Kidney (tissue), 14 donors: ENCODE measurements around the gene PTN. TPM values are rescaled to one million over a fixed set of nuclear protein-coding genes. Genes with fewer than 3 reads are reported as not detected.
"Not testable (repeated sequence)": the region's sequence is repeated elsewhere in the genome, so short reads cannot be mapped to it uniquely, and the experiment has no call there.

Source experiments
- DNase-seq, 5 donors: peaks; one replicate each; pipeline ENCODE4 v3.0.0-alpha.2; 2013 to 2020
- FAIRE-seq: peaks from 2 replicates; lab custom pipeline; 2012; peaks lifted over from hg19 to GRCh38; lab: Jason Lieb, UNC
- H3K27ac ChIP-seq, 2 donors: one replicate each; pipeline ENCODE4 v1.7.0; 2013; ENCODE audit warnings: low read depth in 2 of 2, low read length in 2 of 2, inconsistent platforms in 1 of 2
- H3K27me3 ChIP-seq: one replicate; pipeline ENCODE4 v1.7.1; 2013; ENCODE audit warnings: low read length, inconsistent platforms; ENCODE audit not compliant: control insufficient read depth, insufficient read depth
- H3K36me3 ChIP-seq, 3 donors: one replicate each; pipeline versions ENCODE4 v1.7.0 to v1.7.1; 2013; ENCODE audit warnings: low read length in 3 of 3, control low read depth in 1 of 3, inconsistent platforms in 1 of 3; ENCODE audit not compliant: insufficient read depth in 3 of 3, control insufficient read depth in 2 of 3
- H3K4me1 ChIP-seq, 3 donors: one replicate each; pipeline versions ENCODE4 v1.7.0 to v1.7.1; 2013; ENCODE audit warnings: low read length in 3 of 3, inconsistent platforms in 1 of 3, low read depth in 1 of 3; ENCODE audit not compliant: control insufficient read depth in 2 of 3, insufficient read depth in 2 of 3
- H3K4me3 ChIP-seq, 3 donors: one replicate each; pipeline versions ENCODE4 v1.7.0 to v1.8.1; 2013; ENCODE audit warnings: low read length in 3 of 3, control low read depth in 1 of 3, inconsistent platforms in 1 of 3
- H3K9ac ChIP-seq, 3 donors: one replicate each; pipeline versions ENCODE4 v1.7.0 to v1.7.1; 2013; ENCODE audit warnings: low read length in 3 of 3, control low read depth in 1 of 3, inconsistent platforms in 1 of 3
- H3K9me3 ChIP-seq, 3 donors: one replicate each; pipeline versions ENCODE4 v1.7.0 to v1.7.1; 2013; ENCODE audit warnings: low read length in 3 of 3, control low read depth in 1 of 3, inconsistent platforms in 1 of 3; ENCODE audit not compliant: control insufficient read depth in 2 of 3, insufficient read depth in 1 of 3
- intact Hi-C: fragments of 100-400 bp; cut with DNase I; formaldehyde crosslinking; loops from one replicate; pipeline ENCODE4 v1.11.1; 2022
- polyA plus RNA-seq: library from polyadenylated mRNA; stranded (reverse); fragments of 350-450 nt; fragmentation: Illumina TruSeq; extraction: RNeasy Lipid Tissue Mini Kit (QIAGEN cat#74804); gene quantifications from one replicate; pipeline ENCODE4 v1.2.3, GENCODE V29; 2014; ENCODE audit warnings: low read depth, low replicate concordance; ENCODE audit not compliant: insufficient read depth
- total RNA-seq: library from RNA; stranded (reverse); fragmentation: NEBNext Ultra II Directional; extraction: Animal tissue kit (Norgen Biotek cat#: 25700); gene quantifications from one replicate; pipeline ENCODE4 v1.2.1, GENCODE V29; 2021
- TF ChIP-seq, protein P1 (sequence below): IDR thresholded peaks from 3 replicates; pipeline ENCODE4 v1.5.1; 2012; ENCODE audit warnings: mild to moderate bottlenecking, moderate library complexity, borderline replicate concordance; ENCODE audit not compliant: insufficient read depth; ENCODE audit errors: extremely low read depth
- donor health status: control.
- donor health status: control.
- donor health status: control.
- donor health status: control.
- donor health status: control.
- donor health status: DM: yes; HTN: yes; CAD: no.
- donor health status: Normal renal cell carcinoma (clear cell type).

PTN gene
- total and polyA plus RNA-seq, 2 donors from 2014 or later: 12.0 to 17.2 TPM

DNA sequence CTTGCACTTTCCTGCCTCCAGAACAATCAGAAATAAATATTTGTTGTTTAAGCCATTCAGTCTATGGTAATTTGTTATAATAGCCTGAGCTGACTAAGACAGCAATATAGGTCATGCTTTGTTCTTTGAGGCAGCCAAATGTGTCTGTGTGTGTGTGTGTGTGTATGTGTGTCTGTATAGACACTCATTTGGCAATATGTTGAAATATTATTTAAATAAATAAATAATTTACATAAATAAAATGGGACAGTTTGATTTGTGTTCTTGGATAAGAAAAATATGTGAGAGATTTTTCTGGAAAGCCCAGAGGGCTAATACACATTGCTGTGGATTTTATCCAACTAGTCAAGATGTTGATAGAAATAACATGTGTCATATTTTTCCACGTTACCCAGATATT, 140.2 kb downstream of the PTN start:
- H3K36me3 ChIP-seq: no peaks in the 10 kb centered on the region
- DNase-seq (no peak), FAIRE-seq (no peak)
- no peaks in the 10 kb centered on the region for H3K4me1 ChIP-seq
- H3K9me3 ChIP-seq: no peaks in the 10 kb centered on the region
- H3K4me3 ChIP-seq: no peak overlapping the region
- H3K27ac ChIP-seq: no peak overlapping the region
- no peak overlapping the region for H3K9ac ChIP-seq
- H3K27me3 ChIP-seq: no peaks in the 10 kb centered on the region
- TF ChIP-seq, protein P1, sequence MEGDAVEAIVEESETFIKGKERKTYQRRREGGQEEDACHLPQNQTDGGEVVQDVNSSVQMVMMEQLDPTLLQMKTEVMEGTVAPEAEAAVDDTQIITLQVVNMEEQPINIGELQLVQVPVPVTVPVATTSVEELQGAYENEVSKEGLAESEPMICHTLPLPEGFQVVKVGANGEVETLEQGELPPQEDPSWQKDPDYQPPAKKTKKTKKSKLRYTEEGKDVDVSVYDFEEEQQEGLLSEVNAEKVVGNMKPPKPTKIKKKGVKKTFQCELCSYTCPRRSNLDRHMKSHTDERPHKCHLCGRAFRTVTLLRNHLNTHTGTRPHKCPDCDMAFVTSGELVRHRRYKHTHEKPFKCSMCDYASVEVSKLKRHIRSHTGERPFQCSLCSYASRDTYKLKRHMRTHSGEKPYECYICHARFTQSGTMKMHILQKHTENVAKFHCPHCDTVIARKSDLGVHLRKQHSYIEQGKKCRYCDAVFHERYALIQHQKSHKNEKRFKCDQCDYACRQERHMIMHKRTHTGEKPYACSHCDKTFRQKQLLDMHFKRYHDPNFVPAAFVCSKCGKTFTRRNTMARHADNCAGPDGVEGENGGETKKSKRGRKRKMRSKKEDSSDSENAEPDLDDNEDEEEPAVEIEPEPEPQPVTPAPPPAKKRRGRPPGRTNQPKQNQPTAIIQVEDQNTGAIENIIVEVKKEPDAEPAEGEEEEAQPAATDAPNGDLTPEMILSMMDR: no peak
- intact Hi-C loops: no loop called here

DNA sequence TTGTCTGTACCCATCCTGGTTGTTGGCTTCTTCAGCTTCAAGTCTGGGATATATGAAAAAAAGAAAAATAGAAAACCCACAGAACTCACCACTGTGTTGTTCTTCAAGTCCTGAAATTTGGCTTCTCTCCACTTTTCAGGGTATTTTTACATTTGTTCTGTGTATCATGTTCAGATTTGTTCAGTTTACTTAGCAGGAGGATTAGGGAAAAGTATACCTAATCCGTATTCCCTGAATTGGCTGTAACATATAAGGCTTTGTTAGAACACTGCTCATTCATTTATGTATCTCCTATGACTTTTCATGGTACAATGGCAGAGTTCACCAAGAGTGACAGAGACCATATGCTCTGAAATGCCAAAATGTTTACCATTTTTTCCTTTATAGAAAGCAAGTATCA, 146.9 kb downstream of the PTN start:
- DNase-seq: no peak
- intact Hi-C loops: no loop called here
- Histone ChIP-seq H3K27me3 (no peaks in the 10 kb centered on the region), H3K9me3 (no peaks in the 10 kb centered on the region), H3K27ac (no peak overlapping the region), H3K4me3 (no peak overlapping the region), H3K4me1 (no peaks in the 10 kb centered on the region), H3K9ac (no peak overlapping the region), H3K36me3 (no peaks in the 10 kb centered on the region)
- TF ChIP-seq, protein P1: no peak
- FAIRE-seq: no peak

DNA sequence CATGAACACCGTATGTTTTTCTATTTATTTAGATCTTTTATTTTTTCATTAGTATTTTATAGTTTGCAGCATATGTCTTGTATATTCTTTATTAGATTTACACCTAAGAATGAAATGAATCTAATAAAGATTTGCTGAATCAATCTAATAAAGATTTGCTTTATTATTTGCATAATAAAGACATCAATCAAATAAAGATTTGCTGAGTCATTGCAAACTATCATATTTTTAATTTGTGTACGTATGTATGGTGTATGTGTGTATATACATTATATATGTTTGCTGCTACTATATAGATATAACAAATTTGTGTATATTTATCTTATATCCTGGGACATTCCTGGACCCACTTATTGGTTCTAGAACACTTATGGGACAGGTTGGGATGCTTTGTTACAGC, 147.5 kb downstream of the PTN start:
- H3K27ac ChIP-seq: no peak overlapping the region
- TF ChIP-seq, protein P1: no peak
- no peaks in the 10 kb centered on the region for H3K9me3 ChIP-seq
- no peak overlapping the region for H3K9ac ChIP-seq
- H3K36me3 ChIP-seq: no peaks in the 10 kb centered on the region
- no peak for FAIRE-seq
- H3K4me1 ChIP-seq: no peaks in the 10 kb centered on the region
- no peak overlapping the region for H3K4me3 ChIP-seq
- no peak for DNase-seq
- H3K27me3 ChIP-seq: no peaks in the 10 kb centered on the region
- intact Hi-C loops: no loop called here

DNA sequence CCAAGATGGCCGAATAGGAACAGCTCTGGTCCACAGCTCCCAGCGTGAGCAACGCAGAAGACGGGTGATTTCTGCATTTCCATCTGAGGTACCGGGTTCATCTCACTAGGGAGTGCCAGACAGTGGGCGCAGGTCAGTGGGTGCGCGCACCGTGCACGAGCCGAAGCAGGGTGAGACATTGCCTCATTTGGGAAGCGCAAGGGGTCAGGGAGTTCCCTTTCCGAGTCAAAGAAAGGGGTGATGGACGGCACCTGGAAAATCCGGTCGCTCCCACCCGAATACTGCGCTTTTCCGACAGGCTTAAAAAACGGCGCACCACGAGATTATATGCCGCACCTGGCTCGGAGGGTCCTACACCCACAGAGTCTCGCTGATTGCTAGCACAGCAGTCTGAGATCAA, 161.9 kb downstream of the PTN start:
- H3K9me3 ChIP-seq, intact Hi-C loops, FAIRE-seq, H3K4me3 ChIP-seq, H3K36me3 ChIP-seq, H3K4me1 ChIP-seq, H3K27ac ChIP-seq, DNase-seq, H3K9ac ChIP-seq, H3K27me3 ChIP-seq: not testable (repeated sequence)
